HL-60 (cell line): Measurements from ENCODE around the gene UBL4B.

ENCODE experiments used
- GABPA ChIP-seq: IDR thresholded peaks from 2 replicates; pipeline ENCODE4 v1.6.1; 2012; ENCODE audit warnings: low read depth
- POLR2AphosphoS5 ChIP-seq: IDR thresholded peaks from 2 replicates; pipeline ENCODE4 v1.6.1; 2012; ENCODE audit warnings: low read depth
- REST ChIP-seq: IDR thresholded peaks from 2 replicates; pipeline ENCODE4 v1.6.1; 2012; ENCODE audit warnings: low read depth; ENCODE audit not compliant: insufficient replicate concordance
- SPI1 ChIP-seq: IDR thresholded peaks from 2 replicates; pipeline ENCODE4 v1.6.1; 2012; ENCODE audit warnings: low read depth, mild to moderate bottlenecking, borderline replicate concordance
- TF ChIP-seq, protein P1 (sequence below): IDR thresholded peaks from one replicate; pipeline ENCODE4 v1.5.1; 2011; ENCODE audit warnings: low read length, control low read depth, inconsistent platforms; ENCODE audit not compliant: insufficient read depth

GRCh38 chr1:110100335-110100734, 11.9 kb upstream of the UBL4B start:
- TF ChIP-seq, protein P1, sequence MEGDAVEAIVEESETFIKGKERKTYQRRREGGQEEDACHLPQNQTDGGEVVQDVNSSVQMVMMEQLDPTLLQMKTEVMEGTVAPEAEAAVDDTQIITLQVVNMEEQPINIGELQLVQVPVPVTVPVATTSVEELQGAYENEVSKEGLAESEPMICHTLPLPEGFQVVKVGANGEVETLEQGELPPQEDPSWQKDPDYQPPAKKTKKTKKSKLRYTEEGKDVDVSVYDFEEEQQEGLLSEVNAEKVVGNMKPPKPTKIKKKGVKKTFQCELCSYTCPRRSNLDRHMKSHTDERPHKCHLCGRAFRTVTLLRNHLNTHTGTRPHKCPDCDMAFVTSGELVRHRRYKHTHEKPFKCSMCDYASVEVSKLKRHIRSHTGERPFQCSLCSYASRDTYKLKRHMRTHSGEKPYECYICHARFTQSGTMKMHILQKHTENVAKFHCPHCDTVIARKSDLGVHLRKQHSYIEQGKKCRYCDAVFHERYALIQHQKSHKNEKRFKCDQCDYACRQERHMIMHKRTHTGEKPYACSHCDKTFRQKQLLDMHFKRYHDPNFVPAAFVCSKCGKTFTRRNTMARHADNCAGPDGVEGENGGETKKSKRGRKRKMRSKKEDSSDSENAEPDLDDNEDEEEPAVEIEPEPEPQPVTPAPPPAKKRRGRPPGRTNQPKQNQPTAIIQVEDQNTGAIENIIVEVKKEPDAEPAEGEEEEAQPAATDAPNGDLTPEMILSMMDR = no peak
- no peak for TF ChIP-seq REST
- TF ChIP-seq POLR2AphosphoS5 = no peak
- no peak for TF ChIP-seq GABPA
- no peak for TF ChIP-seq SPI1
